GM23338 (cell line): ENCODE results near the gene SPATA4. TPM values are rescaled to one million over a fixed set of nuclear protein-coding genes. Genes with fewer than 3 reads are reported as not detected.
A peak's percentile ranks its signal among the peaks of the same experiment; 100 is the strongest.

ENCODE experiments used
- ATAC-seq: fragments of 200-7000 bp; cut with Tn5 transposase; 3 replicates; pipeline ENCODE4 v1.9.1; 2020
- DNase-seq: peaks from one replicate; pipeline ENCODE4 v3.0.0-alpha.2; 2015; ENCODE audit warnings: low spot score
- H2AFZ ChIP-seq: fragments of 200-600 bp; sonication (generic); 2 replicates; pipeline ENCODE4 v1.8.0; 2016; ENCODE audit warnings: antibody characterized with exemption, mild to moderate bottlenecking, moderate library complexity
- H3F3A ChIP-seq: fragments of 200-600 bp; sonication (generic); replicated peaks from 2 replicates; pipeline ENCODE4 v1.8.0; 2017; ENCODE audit warnings: antibody characterized with exemption, mixed run types, low read depth
- H3K27ac ChIP-seq: fragments of 200-600 bp; sonication (generic); 2 replicates; pipeline ENCODE4 v1.6.1; 2016; ENCODE audit warnings: low read depth
- H3K27me3 ChIP-seq: fragments of 200-600 bp; sonication (generic); 2 replicates; pipeline ENCODE4 v1.8.0; 2016; ENCODE audit warnings: mild to moderate bottlenecking, mixed run types, moderate library complexity; ENCODE audit not compliant: insufficient read depth
- H3K36me3 ChIP-seq: fragments of 200-600 bp; sonication (generic); 2 replicates; pipeline ENCODE4 v1.8.0; 2016; ENCODE audit warnings: mild to moderate bottlenecking; ENCODE audit not compliant: insufficient read depth
- H3K4me1 ChIP-seq: fragments of 200-600 bp; sonication (generic); 2 replicates; pipeline ENCODE4 v1.8.0; 2016; ENCODE audit warnings: mild to moderate bottlenecking, moderate library complexity; ENCODE audit not compliant: insufficient read depth
- H3K4me2 ChIP-seq: fragments of 200-600 bp; sonication (generic); 2 replicates; pipeline ENCODE4 v1.7.1; 2017; ENCODE audit warnings: mixed run types
- H3K4me3 ChIP-seq: fragments of 200-600 bp; sonication (generic); 2 replicates; pipeline ENCODE4 v1.6.1; 2016; ENCODE audit warnings: mixed run types
- H3K79me2 ChIP-seq: fragments of 200-600 bp; sonication (generic); replicated peaks from 2 replicates; pipeline ENCODE4 v1.8.0; 2017; ENCODE audit warnings: mild to moderate bottlenecking; ENCODE audit not compliant: insufficient read depth
- H3K9me2 ChIP-seq: fragments of 200-600 bp; sonication (generic); 2 replicates; pipeline ENCODE4 v1.8.0; 2017; ENCODE audit not compliant: insufficient read depth
- H4K20me1 ChIP-seq: fragments of 200-600 bp; sonication (generic); replicated peaks from 2 replicates; pipeline ENCODE4 v1.8.0; 2017; ENCODE audit warnings: mild to moderate bottlenecking; ENCODE audit not compliant: insufficient read depth
- H3K27ac Mint-ChIP-seq: 2 replicates; pipeline ENCODE4 v1.8.0; 2020; ENCODE audit warnings: inconsistent platforms, mild to moderate bottlenecking, moderate library complexity, mixed read lengths
- H3K27me3 Mint-ChIP-seq: 3 replicates; pipeline ENCODE4 v1.8.0; 2022; ENCODE audit warnings: low read depth, mild to moderate bottlenecking, moderate library complexity, mixed read lengths, inconsistent platforms; ENCODE audit not compliant: insufficient read depth, poor library complexity
- H3K36me3 Mint-ChIP-seq: 3 replicates; pipeline ENCODE4 v1.8.0; 2021; ENCODE audit warnings: low read depth, mild to moderate bottlenecking, inconsistent platforms, moderate library complexity, mixed read lengths
- H3K4me1 Mint-ChIP-seq: 3 replicates; pipeline ENCODE4 v1.8.0; 2020; ENCODE audit warnings: mild to moderate bottlenecking, inconsistent platforms, mixed read lengths
- H3K4me3 Mint-ChIP-seq: 3 replicates; pipeline ENCODE4 v1.8.0; 2021; ENCODE audit warnings: moderate library complexity, mild to moderate bottlenecking, inconsistent platforms, mixed read lengths
- H3K9me3 Mint-ChIP-seq: 3 replicates; pipeline ENCODE4 v1.8.0; 2020; ENCODE audit warnings: moderate library complexity, mild to moderate bottlenecking, inconsistent platforms, mixed read lengths
- CTCF ChIP-seq, 2 experiments: fragments of 200-600 bp in 1 of 2; sonication (generic) in 1 of 2; conservative IDR thresholded peaks; 2 replicates each; pipeline versions ENCODE4 v1.5.1 to v1.6.1; 2016 to 2017; ENCODE audit warnings: antibody characterized with exemption in 2 of 2, low read depth in 2 of 2, mild to moderate bottlenecking in 2 of 2, moderate library complexity in 1 of 2
- NANOG ChIP-seq: IDR thresholded peaks from 2 replicates; pipeline ENCODE4 v1.6.1; 2016; ENCODE audit warnings: antibody characterized with exemption, borderline replicate concordance
- POLR2AphosphoS5 ChIP-seq: IDR thresholded peaks from 2 replicates; pipeline ENCODE4 v1.6.1; 2016; ENCODE audit warnings: antibody characterized with exemption, low read depth
- ZNF114 ChIP-seq: fragments of 250-450 bp; sonication (Bioruptor Pico); IDR thresholded peaks from 2 replicates; pipeline ENCODE4 v1.5.0; 2020; ENCODE audit warnings: mild to moderate bottlenecking, moderate library complexity
- ZNF331 ChIP-seq: fragments of 250-450 bp; sonication (Bioruptor Pico); IDR thresholded peaks from 2 replicates; pipeline ENCODE4 v1.5.0; 2020; ENCODE audit warnings: low read depth, mild to moderate bottlenecking, moderate library complexity
- ZNF462 ChIP-seq: fragments of 250-450 bp; sonication (Bioruptor Pico); IDR thresholded peaks from 2 replicates; pipeline ENCODE4 v1.5.0; 2020; ENCODE audit warnings: mild to moderate bottlenecking, moderate library complexity
- polyA plus RNA-seq: library from polyadenylated mRNA; unstranded; fragments of >200 nt; fragmentation: Nextera tagmentation; extraction: Ambion mirVana; gene quantifications from 2 replicates; pipeline ENCODE4 v1.2.1, GENCODE V29; 2016
- total RNA-seq: library from RNA; depleted of rRNA; stranded (reverse); fragments of >200 nt; shearing (Covaris generic); gene quantifications from 2 replicates; pipeline ENCODE4 v1.2.3, GENCODE V29; 2014

SPATA4 gene
- total and polyA plus RNA-seq, 2 experiments from 2014 or later: not detected

GRCh38 chr4:176150704-176151103 is 44.7 kb downstream of the SPATA4 start (continued):
- TF ChIP-seq ZNF462 (CRISPR knock-in tag) (no peak), ZNF331 (CRISPR knock-in tag) (no peak), NANOG (no peak), ZNF114 (no peak), POLR2AphosphoS5 (no peak)

GRCh38 chr4:176150356-176150682 is 45.1 kb downstream of the SPATA4 start:
- H3K4me2 ChIP-seq: no peak overlapping the region
- DNase-seq (peak; percentile 13), ATAC-seq (no peak)
- no peaks in the 10 kb centered on the region for H3K4me1 ChIP-seq
- peak; percentile 43 to 46 for TF ChIP-seq CTCF (conservative IDR thresholded peaks at IDR 0.05; ENCODE audit: low read depth in 2 of 2)
- no peak for TF ChIP-seq ZNF331 (CRISPR knock-in tag)
- H3K36me3 Mint-ChIP-seq: no peaks in the 10 kb centered on the region
- peaks cover 2% of the 10 kb centered on the region for H3K27me3 Mint-ChIP-seq
- H3F3A ChIP-seq: no peaks in the 10 kb centered on the region
- H3K9me3 Mint-ChIP-seq: no peaks in the 10 kb centered on the region
- no peaks in the 10 kb centered on the region for H3K4me1 Mint-ChIP-seq
- no peaks in the 10 kb centered on the region for H3K9me2 ChIP-seq
- no peak overlapping the region for H2AFZ ChIP-seq
- H3K27ac ChIP-seq: no peak overlapping the region
- no peaks in the 10 kb centered on the region for H3K79me2 ChIP-seq
- no peaks in the 10 kb centered on the region for H3K27me3 ChIP-seq
- H3K36me3 ChIP-seq: no peaks in the 10 kb centered on the region
- H4K20me1 ChIP-seq: no peaks in the 10 kb centered on the region
- no peak overlapping the region for H3K4me3 Mint-ChIP-seq
- H3K4me3 ChIP-seq: no peak overlapping the region
- H3K27ac Mint-ChIP-seq: no peak overlapping the region
